HG03342 (cell line): ENCODE results near the gene SH3PXD2A.
A peak's percentile ranks its signal among the peaks of the same experiment; 100 is the strongest.

Source experiments
- ATAC-seq: cut with Tn5 transposase; IDR thresholded peaks from one replicate; pipeline ENCODE4 v1.9.1; 2021; ENCODE audit warnings: mild to moderate bottlenecking, moderate library complexity; ENCODE audit not compliant: unreplicated experiment

The SH3PXD2A gene

DNA sequence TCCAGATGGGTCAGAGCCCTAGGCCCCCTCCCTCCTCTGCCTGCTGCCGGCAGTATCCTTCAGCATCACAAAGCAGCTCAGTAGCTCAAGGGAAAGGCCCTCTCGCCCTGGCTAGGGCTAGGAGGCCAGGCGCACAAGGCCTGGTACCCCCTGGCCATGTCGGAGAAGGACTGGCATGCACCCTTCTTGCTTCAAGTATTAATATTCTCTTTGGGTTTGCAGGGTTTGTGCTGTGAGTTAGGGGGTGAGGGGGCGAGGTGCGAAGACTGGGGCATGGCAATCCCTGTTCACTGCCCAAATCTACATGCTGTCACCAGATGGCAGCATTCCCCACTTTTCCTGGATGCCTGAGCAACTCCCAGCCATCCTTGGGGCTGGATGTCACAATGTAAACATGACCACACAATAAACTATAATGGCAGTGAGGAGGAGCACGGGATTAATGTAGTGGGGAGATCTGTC, 256.7 kb downstream of the SH3PXD2A start:
- no peak for ATAC-seq

GRCh38 chr10:103597003-103597402, 258.4 kb downstream of the SH3PXD2A start:
- ATAC-seq: no peak

GRCh38 chr10:103595933-103596726, 259.2 kb downstream of the SH3PXD2A start:
- ATAC-seq: no peak

DNA sequence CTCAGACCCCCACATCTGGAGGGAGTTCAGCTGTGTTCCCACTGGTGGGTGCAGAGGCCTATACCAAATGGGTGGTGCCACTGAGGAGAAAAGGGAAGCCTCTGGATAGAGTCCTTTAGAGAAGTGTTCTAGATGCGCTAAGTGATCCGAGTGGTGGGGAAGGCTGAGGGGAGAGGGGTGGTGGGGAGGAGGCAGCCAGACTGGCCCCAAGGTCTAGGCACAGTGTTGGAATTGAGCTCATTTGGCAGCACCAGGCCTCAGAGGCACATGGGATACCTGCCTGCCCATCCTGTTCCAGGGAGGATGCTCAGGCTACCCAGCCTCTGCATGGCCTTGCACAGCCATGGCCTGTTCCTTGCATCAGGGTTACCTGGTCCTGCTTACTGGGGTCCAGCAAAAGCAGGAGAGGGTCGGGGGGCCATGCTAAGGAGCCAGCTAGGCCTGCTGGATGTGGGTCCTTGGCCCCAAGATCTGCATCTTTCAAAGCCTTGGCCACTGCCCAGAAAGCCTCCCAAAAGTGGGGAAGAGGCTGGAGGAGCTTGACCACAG, 262.3 kb downstream of the SH3PXD2A start:
- no peak for ATAC-seq

DNA sequence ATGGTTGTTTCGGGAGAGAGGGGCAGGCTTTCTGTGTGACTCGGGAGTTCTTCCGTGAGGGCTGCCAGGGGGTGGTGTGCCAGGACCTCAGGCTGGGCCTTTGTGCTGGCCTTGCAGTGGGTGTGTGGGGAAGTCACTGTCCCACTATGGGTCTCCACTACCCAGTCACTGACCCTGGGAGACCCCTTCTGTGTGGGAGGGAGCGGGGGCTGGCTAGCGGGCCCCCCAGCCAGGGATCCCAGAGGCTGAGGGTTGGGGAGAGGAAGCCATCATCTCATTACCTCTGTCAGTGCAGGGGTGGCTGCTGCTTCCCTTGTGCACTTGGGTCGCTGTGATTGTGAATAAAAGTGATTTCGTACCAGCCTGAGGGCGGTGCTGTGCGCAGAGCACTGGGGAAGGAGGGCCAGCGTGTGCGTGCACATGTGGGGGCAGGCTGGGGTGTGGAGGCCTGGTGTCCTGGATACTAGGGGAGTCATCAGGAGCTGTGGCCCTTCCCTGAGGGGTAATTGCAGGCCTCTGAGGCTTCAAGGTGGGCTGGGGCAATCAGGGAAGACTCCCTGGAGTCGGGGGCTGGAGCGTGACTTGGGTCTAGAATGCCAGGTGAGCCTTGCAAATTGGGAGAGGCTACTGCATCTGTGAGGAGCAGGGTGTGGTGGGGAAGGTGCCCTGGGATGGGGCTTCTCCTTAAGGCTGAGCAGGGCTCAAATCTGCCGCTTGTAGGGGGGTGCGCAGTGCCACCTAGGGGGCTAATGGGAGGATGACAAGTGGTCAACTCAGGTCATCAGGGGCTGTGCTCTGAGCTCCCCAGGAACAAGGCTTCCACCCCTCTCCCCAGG, 263.0 kb downstream of the SH3PXD2A start:
- ATAC-seq: peak; percentile 66

DNA sequence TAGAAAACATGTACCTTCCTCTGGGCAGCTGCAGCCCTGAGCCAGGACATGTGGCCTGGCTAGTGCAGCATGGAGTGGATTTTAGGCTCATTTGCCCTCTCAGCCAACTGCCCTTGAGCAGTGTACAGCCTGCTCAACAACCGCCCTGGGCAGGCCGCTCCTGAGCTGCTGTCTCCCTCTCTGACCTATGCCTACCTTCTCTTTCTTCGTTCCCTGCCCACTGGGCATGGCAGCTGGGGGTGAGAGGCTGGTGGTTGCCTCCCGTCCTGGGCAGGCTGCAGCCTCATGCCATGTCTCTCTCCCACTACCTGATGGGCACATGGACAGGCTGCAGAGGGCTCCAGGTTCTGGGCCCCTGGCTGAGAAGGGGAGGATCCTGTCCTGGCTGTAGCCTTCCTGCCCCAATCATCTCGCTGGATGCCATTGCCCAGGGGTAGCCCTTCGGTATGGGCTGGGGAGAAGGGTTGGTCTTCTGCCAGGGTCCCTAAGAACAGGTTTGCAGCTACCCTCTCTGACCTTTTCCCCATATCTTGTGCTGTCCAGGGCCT, 264.6 kb downstream of the SH3PXD2A start:
- ATAC-seq: no peak

GRCh38 chr10:103590060-103590459, 265.3 kb downstream of the SH3PXD2A start:
- ATAC-seq: no peak

DNA sequence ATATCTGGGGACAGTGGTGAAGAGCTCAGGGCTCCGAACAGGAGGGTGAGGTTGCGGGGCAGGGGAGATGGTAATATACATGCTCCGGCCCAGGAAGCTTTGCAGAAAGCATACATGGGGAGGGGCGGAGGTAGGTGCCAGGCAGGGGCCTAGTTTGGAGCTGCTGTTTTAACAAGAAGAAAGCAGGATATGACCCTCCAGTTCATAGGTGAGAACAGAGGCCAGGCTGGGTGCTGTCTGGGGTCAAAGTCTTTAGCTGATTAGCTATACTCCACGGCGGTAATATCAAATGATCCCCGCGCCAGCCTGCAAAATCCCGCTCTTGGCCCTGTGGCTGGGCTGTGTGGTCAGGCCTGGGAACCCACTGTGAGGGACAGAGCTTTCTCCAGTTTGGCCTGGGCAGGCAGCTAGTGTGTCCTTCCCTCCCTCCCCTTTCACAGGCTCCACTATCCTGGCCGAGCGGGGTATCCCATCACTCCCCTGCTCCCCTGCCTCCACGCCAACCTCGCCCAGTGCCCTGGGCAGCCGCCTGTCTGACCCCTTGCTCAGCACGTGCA, 266.2 kb downstream of the SH3PXD2A start:
- no peak for ATAC-seq

DNA sequence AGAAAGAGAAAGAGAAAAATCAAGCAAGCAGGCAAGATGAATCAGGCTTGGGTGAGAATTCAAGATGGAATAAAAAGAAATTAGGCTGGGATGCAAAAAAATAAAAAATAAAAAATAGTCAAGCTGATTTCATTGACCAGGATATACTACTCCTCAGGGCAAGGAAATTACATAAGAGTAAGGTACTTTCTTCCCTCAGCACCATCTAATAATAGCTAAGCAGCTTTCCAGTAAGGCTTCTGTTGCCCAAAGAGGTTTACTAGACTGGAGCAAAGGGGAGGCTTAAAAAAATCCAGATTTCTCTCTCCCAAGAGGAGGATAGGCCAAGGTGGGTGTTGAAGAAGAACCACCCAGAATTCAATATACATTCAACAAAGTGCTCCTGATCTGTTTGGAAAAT, 268.3 kb downstream of the SH3PXD2A start:
- no peak for ATAC-seq

GRCh38 chr10:103585011-103585405, 270.4 kb downstream of the SH3PXD2A start:
- ATAC-seq: no peak

GRCh38 chr10:103584216-103585010, 271.0 kb downstream of the SH3PXD2A start:
- ATAC-seq: no peak

DNA sequence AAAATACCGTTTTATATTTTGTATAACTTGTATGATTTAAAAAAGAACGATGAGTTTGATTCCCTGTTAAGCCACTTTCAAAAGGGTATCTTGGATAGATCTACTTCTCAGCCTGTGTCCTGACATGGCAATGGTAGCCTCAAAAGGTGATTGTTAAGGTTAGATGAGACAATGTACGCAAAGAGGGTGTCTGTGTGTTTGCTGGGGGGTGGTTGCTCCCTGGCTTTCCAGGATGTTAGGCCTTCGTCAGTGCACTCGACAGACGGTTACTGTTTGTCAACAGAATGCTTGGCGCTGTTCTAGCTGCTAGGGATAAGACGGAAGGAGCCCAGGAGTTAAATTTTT, 271.5 kb downstream of the SH3PXD2A start:
- ATAC-seq: no peak

GRCh38 chr10:103582331-103583123, 272.8 kb downstream of the SH3PXD2A start:
- ATAC-seq: no peak

GRCh38 chr10:103581499-103581898, 273.9 kb downstream of the SH3PXD2A start:
- ATAC-seq: no peak

GRCh38 chr10:103580430-103580829, 274.9 kb downstream of the SH3PXD2A start:
- no peak for ATAC-seq

GRCh38 chr10:103580011-103580410, 275.4 kb downstream of the SH3PXD2A start:
- ATAC-seq: no peak

DNA sequence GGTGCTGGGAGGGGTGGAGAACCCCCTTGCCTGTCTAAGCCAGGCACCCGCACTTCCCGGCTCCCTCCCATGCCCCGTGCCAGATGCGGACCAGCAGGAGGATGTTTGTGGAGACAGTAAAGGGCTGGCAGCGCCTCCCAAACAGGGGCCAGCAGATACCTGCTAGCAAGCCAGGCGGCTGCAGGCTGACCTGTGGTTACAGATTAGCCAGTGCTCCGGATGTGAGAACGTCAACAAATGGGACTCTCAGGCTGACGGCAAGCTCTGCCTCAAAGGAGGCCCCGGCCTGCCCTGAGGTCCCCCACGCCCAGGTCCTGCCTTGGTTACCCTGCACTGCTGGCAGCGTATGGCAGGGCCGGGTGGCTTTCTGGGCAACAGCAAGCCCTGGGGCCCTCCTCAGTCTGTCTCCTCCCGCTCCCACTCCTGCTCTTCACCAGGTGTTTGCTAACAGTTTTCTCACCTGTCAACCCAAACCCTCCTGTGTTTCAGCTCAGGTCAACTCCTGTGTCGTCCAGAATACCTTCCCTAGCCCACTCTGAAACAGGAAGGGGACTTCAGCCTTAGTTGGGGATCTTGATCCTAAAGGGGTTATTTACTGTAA, 276.5 kb downstream of the SH3PXD2A start:
- no peak for ATAC-seq

GRCh38 chr10:103576862-103577261, 278.5 kb downstream of the SH3PXD2A start:
- no peak for ATAC-seq

DNA sequence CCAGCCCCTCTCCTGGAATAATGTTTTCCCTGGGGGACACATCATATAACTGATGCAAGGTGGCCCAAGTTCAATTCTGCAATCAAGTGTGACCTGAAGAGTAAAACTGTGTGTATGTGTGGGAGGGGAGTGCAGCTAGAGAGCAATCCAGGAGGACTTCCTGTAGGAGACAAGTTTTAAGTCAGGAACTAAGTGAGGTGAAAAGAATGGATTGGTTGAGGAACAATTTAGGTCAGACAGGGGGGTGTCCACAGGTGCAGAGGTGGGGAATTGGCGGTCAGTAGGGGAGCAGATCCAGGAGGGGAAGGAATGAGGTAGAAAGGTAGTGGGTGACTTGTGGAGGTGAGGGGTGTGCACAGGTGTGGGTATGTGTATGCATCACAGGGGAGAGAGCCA, 279.3 kb downstream of the SH3PXD2A start:
- no peak for ATAC-seq
